Rectal smooth muscle tissue (tissue), 1 donor: ENCODE data around the gene KCNG2.

Experiments
- H3K27ac ChIP-seq: one replicate; pipeline ENCODE4 v1.7.0; 2013; ENCODE audit warnings: low read depth, low read length, inconsistent platforms
- H3K27me3 ChIP-seq: one replicate; pipeline ENCODE4 v1.7.0; 2013; ENCODE audit warnings: low read length; ENCODE audit not compliant: control insufficient read depth, insufficient read depth
- H3K36me3 ChIP-seq: one replicate; pipeline ENCODE4 v1.7.0; 2013; ENCODE audit warnings: low read length; ENCODE audit not compliant: control insufficient read depth, insufficient read depth
- H3K4me1 ChIP-seq: one replicate; pipeline ENCODE4 v1.7.0; 2013; ENCODE audit warnings: low read length; ENCODE audit not compliant: control insufficient read depth, insufficient read depth
- H3K4me3 ChIP-seq: one replicate; pipeline ENCODE4 v1.7.0; 2013; ENCODE audit warnings: low read length
- H3K9ac ChIP-seq: one replicate; pipeline ENCODE4 v1.7.0; 2013; ENCODE audit warnings: low read length

KCNG2 gene

DNA sequence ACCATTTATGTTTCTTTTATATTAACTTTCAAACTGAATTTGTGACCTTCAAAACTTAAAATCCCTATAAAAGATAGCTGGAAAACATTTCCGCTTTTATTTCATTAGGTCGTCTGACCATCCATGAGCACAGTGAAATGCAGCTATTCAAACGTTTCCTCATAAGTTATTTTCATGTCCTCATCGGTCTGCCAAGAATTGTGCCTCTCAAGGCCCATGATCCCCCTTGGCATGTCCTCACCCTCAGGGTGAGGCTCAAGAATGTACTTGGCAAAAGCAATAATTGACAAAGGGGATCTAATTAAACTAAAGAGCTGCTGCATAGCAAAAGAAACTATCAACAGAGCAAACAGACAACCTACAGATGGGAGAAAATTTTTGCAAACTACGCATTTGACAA is 141.4 kb downstream of the KCNG2 start:
- Histone ChIP-seq H3K4me3 (no peak overlapping the region), H3K27ac (no peak overlapping the region), H3K4me1 (no peaks in the 10 kb centered on the region), H3K27me3 (no peaks in the 10 kb centered on the region), H3K9ac (no peak overlapping the region), H3K36me3 (peaks cover 22% of the 10 kb centered on the region)

DNA sequence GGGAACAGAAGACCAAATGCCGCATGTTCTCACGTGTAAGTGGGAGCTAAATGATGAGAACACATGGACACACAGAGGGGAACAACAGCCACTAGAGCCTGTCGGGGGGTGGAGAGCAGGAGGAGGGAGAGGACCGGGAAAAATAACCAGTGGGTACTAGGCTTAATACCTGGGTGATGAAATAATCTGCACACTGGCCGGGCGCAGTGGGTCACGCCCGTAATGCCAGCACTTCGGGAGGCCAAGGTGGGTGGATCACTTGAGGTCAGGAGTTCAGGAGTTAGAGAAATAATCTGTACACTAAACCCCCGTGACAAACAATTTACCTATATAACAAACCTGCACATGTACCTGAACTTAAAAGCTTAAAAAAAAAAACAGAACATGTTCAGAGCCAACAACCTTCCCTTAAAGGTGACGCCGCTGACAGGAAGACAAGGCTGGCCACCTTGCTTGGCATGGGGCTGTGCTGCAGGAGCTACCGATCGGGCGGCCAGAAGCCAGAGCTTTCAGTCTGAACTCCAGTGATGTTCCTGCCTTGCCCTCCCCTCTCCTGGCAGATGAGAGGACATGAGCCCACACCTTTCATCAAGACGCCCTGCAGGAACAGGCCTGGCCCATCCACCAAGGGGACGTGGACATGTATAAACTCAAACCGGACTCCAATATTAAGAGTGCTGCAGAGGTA is 142.5 kb downstream of the KCNG2 start:
- Histone ChIP-seq H3K4me3 (no peak overlapping the region), H3K27me3 (no peaks in the 10 kb centered on the region), H3K9ac (no peak overlapping the region), H3K36me3 (peaks cover 19% of the 10 kb centered on the region), H3K4me1 (no peaks in the 10 kb centered on the region), H3K27ac (no peak overlapping the region)

DNA sequence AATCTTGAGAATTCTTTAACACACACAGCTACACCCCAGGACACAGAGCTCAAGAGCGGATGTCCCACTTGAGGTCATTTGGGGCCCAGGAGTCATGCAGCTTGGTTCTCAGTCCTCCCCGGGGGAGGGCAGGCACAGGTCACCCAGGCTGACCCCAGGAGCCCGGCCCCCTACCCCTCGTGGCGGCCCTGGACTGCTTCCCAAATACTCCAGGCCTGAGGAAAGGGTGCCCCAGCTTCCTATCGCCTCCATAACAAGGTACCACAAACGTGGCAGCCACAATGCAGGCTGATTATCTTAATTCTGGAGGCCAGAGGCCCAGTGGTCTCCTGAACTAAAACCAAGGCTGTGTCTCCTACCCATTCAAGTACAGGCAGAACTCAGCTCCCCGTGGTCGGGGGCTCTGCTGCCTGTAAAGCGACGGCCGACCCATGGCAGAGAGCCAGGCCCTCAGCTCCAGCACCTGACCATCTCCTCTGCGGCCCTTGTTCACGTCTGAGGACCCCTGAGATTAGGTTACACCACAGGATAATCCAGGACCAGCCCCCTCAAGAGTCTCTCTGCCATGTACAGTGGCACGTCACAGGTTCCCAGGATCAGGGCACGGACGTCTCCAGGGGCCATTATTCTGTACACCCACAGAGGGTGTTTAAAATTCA is 143.2 kb downstream of the KCNG2 start:
- Histone ChIP-seq H3K9ac (no peak overlapping the region), H3K27ac (no peak overlapping the region)

DNA sequence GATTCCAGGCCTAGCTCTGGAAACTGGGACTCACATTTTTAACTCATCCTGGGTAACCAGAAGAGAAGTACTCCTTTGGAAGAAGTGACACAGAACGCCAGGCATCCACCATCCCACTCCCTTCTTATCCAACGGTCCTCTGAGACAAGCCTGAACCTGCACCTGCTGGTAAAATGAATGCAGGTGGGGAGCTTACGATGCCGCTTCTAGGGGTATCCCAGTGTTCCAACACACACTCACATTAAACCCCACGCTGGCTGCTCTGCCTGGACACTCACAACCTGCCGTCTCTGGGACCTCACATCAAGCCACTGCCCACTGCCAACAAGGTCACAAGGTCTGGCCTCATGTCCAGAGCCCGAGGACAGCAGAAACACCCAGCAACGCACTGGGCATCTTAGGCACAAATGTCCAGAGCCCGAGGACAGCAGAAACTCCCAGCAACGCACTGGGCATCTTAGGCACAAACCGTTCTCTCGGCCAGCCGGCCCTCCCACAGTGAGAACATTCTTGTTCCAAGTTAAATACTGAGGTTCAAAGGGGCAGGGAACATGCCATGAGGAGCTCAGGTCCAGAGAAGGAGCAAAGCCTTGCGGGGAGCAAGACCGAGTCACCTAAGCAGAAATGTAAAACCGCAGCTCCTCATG is 143.9 kb downstream of the KCNG2 start:
- Histone ChIP-seq H3K36me3 (peaks cover 22% of the 10 kb centered on the region), H3K9ac (no peak overlapping the region), H3K27ac (no peak overlapping the region), H3K27me3 (no peaks in the 10 kb centered on the region), H3K4me3 (no peak overlapping the region), H3K4me1 (no peaks in the 10 kb centered on the region)

More for the DNA sequence above, 143.2 kb downstream of the KCNG2 start:
- Histone ChIP-seq H3K36me3 (peaks cover 22% of the 10 kb centered on the region), H3K4me1 (no peaks in the 10 kb centered on the region), H3K4me3 (no peak overlapping the region), H3K27me3 (no peaks in the 10 kb centered on the region)

DNA sequence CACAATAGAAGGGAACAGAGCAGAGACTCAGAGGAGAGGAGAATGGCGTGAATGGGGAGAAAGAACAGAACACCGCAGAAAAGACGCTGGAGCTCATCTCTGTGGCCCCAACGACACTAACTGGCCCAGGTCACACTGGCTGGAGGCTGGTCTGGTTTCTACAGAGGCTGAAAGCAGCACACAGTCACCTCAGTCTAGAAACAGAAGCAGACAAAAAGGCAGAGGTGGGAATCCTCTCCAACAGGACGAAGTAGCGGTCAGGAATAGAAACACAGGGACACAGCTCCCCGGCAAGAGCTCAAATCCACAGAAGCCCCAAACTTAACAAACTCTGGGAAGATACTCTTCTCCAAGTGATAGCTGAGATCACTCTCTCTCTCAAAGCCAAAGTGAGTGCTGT is 144.5 kb downstream of the KCNG2 start:
- Histone ChIP-seq H3K4me1 (no peaks in the 10 kb centered on the region), H3K4me3 (no peak overlapping the region), H3K36me3 (peaks cover 22% of the 10 kb centered on the region), H3K9ac (no peak overlapping the region), H3K27me3 (no peaks in the 10 kb centered on the region), H3K27ac (no peak overlapping the region)

DNA sequence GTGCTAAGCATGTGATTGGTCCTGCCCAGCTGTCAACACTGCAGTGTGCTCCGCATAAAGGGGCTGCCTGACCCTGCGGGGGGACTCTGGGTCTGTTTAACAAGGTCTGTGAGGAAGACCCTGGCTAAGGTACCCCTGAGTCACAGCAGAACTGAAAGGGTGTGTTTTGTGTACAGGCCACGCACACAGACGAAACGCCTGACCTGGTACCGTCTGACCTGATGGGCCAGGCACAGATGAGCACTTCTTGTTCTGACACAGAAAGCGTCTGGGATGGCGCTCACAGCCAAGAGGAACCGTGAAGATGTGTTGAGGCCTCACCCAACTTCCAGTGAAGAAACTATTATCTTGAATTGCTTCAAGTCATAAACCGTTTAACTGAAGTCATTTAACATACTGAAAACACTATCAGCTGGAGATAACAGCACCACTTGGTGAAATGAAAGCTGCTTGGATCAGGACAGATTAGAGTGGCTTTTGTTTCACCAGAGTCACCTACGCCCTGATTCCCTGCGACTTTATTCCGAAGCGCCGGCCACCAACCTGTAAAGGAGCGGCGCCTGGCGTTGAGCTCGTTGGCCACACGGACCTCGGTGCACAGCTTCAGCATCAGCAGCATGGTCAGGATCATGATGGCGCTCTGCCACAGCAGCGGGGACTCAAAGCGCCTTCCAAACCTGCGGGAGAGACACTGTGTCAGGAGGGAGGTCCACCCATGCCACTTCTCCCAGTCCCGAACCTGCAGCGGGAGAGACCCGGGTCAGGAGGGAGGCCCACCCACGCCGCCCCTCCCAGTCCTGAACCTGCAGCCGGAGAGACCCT is 145.3 kb downstream of the KCNG2 start:
- Histone ChIP-seq H3K4me1 (no peaks in the 10 kb centered on the region), H3K9ac (no peak overlapping the region), H3K27me3 (no peaks in the 10 kb centered on the region), H3K27ac (no peak overlapping the region), H3K4me3 (no peak overlapping the region), H3K36me3 (peaks cover 22% of the 10 kb centered on the region)

DNA sequence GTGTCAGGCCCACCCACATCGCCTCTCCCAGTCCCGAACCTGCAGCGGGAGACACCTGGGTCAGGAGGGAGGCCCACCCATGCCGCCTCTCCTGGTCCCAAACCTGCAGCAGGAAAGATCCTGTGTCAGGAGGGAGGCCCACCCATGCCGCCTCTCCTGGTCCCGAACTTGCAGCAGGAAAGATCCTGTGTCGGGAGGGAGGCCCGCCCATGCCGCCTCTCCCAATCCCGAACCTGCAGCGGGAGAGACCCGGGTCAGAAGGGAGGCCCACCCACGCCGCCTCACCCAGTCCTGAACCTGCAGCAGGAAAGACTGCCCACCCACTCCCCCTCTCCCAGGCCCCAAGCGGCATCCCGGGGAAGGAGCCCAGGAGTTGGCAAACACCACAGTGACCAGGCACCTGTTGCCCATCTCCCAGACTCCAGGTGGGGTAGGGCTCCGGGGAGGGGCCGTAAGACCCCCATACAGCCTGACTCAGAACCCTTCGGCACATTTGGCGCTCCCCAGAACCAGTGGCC is 145.9 kb downstream of the KCNG2 start:
- Histone ChIP-seq H3K27ac (no peak overlapping the region), H3K27me3 (no peaks in the 10 kb centered on the region), H3K4me1 (no peaks in the 10 kb centered on the region), H3K4me3 (no peak overlapping the region), H3K36me3 (peaks cover 22% of the 10 kb centered on the region), H3K9ac (no peak overlapping the region)

DNA sequence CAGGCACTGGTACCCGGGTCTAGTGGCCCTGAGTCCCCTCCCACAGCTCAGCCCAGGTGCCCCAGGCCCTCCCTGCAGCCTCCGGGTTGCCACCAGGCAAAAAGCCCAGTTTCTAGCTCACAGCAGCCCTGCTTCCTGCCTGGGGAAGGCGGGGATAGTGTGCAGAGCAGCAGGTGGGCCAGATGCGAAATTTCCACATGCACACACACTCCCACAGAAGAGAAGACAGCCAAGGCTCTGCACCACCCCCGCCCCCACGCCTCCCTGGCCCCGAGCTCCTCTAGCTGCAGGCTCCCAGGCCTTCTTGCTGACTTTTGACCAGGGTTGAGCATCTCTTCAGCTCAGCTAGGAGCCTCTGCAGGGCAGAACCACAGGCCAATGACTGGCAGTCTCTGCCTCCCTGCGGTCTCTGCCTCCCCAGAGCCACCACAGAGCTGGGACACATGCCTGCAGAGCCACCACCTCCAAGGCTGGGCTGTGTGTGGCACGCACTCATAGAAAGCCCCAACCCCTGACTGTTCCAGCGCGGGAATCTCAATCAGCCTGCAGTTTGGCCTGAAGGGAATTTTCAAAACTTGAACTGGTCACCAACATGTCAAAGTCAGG is 146.5 kb downstream of the KCNG2 start:
- Histone ChIP-seq H3K27ac (no peak overlapping the region), H3K4me3 (no peak overlapping the region), H3K4me1 (peaks cover 3% of the 10 kb centered on the region), H3K9ac (no peak overlapping the region), H3K27me3 (no peaks in the 10 kb centered on the region), H3K36me3 (peaks cover 22% of the 10 kb centered on the region)

DNA sequence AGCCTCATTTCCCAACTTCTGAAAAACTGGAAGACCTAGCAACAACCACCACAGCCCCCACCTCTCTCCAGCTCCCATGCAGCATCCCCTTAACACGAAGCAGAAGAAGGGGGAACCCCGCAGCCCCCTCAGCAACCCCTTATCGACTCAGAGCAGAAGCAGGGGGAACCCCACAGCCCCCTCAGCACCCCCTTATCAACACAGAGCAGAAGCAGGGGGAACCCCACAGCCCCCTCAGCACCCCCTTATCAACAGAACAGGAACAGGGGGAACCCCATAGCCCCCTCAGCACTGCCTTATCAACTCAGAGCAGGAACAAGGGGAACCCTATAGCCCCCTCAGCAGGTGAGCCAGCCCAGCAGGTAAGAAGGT is 147.0 kb downstream of the KCNG2 start:
- H3K4me1 ChIP-seq: peaks cover 3% of the 10 kb centered on the region
- no peak overlapping the region for H3K27ac ChIP-seq
- no peak overlapping the region for H3K9ac ChIP-seq
- no peaks in the 10 kb centered on the region for H3K27me3 ChIP-seq
- H3K36me3 ChIP-seq: peaks cover 22% of the 10 kb centered on the region
- no peak overlapping the region for H3K4me3 ChIP-seq

DNA sequence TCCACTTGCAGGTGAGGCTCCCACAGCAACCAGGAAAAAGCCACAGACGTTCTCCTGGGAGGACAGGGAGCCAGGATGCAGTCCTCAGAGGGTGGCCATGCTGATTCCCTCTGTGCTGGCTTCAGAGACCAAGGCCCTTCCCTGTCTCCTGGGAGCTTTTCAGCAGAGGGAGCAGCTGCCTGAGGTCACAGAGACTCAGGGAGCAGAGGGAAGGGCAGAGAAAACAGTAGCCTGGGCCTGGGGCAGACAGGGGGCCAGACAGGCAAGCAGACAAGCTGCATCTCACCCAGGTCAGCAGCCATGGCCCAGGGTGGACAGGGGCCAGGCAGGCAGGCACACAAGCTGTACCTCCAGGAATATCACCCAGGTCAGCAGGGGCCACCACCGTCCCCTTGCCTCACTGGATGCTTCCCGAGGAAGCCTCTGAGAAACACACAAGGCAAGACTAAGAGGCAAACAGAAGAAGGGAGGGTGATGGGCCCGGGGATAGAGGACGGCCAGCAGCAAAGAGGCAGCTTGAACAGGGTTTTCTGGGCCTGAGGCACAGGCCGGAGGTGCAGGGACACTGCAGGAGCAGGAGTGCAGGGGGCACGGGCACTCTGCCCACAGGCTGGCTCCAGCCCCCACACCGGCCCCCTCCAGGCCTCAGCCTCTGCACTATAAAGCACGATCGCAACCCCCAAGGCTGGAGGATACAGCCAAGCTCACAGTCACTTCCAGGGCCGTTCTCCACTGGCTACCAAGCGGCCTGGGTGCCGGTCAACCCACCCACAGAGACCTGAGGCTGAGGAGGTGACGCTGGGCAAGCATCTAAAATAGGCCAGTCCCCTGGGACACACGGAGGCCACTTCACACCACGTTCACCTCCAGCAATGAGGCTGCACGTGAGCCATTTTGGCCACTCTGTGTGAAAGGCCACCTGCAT is 147.6 kb downstream of the KCNG2 start:
- Histone ChIP-seq H3K36me3 (peaks cover 21% of the 10 kb centered on the region), H3K27ac (no peak overlapping the region), H3K4me1 (peaks cover 6% of the 10 kb centered on the region), H3K9ac (no peak overlapping the region), H3K4me3 (no peak overlapping the region), H3K27me3 (no peaks in the 10 kb centered on the region)

DNA sequence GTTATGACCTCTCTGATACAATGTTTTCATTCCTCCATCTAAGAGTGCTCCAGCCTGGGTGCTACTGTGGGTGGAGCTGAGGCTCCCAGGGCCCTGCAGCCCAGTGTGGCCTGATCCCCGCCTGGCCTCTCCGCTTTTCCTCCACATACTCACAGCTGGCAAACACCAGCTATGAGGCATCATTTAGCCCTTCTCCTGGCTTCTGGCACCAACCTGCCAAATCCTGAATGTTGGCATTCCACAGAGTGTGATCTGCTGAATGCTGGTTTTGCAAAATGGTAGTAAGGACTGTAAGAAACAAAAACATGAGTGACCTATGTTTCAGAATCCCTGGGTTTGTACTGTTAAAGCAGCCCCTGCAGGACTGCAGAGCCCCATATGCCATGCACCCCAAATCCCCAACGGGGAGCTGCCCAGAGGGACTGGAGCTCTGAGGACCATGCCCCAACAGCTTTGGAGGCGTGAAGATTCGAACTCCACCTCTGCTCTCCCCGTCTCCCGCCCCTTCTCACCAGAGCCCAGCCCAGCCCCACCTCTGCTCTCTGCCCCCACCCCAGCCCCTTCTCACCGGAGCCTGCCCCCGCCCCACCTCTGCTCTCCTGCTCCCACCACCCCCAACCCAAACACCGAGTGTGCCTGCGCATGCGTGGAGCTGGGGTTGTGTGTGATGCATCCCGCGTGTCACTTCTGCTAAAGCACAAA is 149.5 kb downstream of the KCNG2 start:
- Histone ChIP-seq H3K4me3 (no peak overlapping the region), H3K9ac (no peak overlapping the region), H3K27ac (no peak overlapping the region), H3K36me3 (peaks cover 7% of the 10 kb centered on the region), H3K27me3 (no peaks in the 10 kb centered on the region), H3K4me1 (peaks cover 8% of the 10 kb centered on the region)
